Motor neuron (in vitro differentiated cells): ENCODE data around the gene ZFYVE21. TPM values are rescaled to one million over a fixed set of nuclear protein-coding genes. Genes with fewer than 3 reads are reported as not detected.

ENCODE experiments used
- ATAC-seq, 8 experiments: fragments of 200-7000 bp; cut with Tn5 transposase; replicated peaks in 6 of 8; 2 replicates each; pipeline ENCODE4 v1.8.0; 2021; ENCODE audit warnings: mild to moderate bottlenecking in 8 of 8, moderate library complexity in 8 of 8
- H3K27ac ChIP-seq, 2 donors: fragments of 250-450 bp; sonication (Bioruptor Pico); 2 replicates each; pipeline ENCODE4 v1.9.0; 2021; ENCODE audit warnings: antibody characterized with exemption in 2 of 2, mild to moderate bottlenecking in 2 of 2, moderate library complexity in 1 of 2
- H3K4me1 ChIP-seq, 2 donors: fragments of 250-450 bp; sonication (Bioruptor Pico); replicated peaks in 1 of 2; 2 replicates each; pipeline ENCODE4 v1.6.1; 2021; ENCODE audit warnings: antibody characterized with exemption in 2 of 2, mild to moderate bottlenecking in 2 of 2, moderate library complexity in 1 of 2
- H3K4me3 ChIP-seq, 5 donors: fragments of 250-450 bp; sonication (Bioruptor Pico); 2 replicates each; pipeline ENCODE4 v1.9.0; 2021; ENCODE audit warnings: antibody characterized with exemption in 5 of 5, mild to moderate bottlenecking in 5 of 5, moderate library complexity in 4 of 5
- WGBS, 10 experiments: fragments of 450-650 bp; shearing (Covaris generic); methylation state at CpG; one replicate each; pipeline ENCODE4 v1.0.0; 2022; 5-methylcytosine and 5-hydroxymethylcytosine counted together
- in situ Hi-C, 9 experiments: fragments of 400-800 bp; cut with MboI; loops; one replicate each; pipeline ENCODE4 v1.15.0; 2021; ENCODE audit warnings: low sequenced_read_pairs in 9 of 9, low pct_unique_long_range_greater_than_20kb in 2 of 9; ENCODE audit not compliant: unreplicated experiment in 9 of 9
- total RNA-seq, 8 experiments: library from RNA; unstranded; fragments of 300-600 nt; gene quantifications; 2 replicates each; pipeline versions ENCODE4 v1.2.3 to v1.2.4, GENCODE V29; 2022

Gene ZFYVE21
- total RNA-seq, 8 experiments from 2014 or later: 18.3 to 41.8 (median 29.6) TPM

DNA sequence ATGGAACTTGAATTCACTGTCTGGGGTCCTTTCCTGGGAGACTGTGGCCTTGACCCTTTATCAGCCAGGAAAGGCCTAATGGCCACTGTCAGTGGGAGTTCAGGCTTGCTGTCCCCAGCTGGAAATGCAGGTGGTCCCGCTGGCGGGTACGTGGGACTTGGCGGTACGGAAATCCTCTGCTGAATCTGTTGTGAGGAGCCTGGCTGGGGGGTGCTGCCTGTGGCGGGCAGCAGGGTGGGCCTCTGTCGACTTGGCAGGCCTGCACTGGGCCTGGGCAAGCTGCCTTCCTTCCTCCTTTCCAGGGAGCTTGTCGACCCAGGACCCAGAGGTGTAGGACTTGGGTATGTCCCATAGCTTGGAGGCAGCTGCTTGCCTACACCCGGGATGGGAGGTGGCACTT, 26.3 kb downstream of the ZFYVE21 start:
- WGBS, 10 experiments: 93 to 100% (median 95%) methylated on average over 3 to 5 of the region's 9 CpGs; no CpG with 5 or more reads in 7 of the 10 experiments
- no peaks in the 10 kb centered on the region for H3K4me1 ChIP-seq
- H3K27ac ChIP-seq: no peak overlapping the region
- in situ Hi-C loops: no loop called here
- no peak overlapping the region for H3K4me3 ChIP-seq
- no peak for ATAC-seq

DNA sequence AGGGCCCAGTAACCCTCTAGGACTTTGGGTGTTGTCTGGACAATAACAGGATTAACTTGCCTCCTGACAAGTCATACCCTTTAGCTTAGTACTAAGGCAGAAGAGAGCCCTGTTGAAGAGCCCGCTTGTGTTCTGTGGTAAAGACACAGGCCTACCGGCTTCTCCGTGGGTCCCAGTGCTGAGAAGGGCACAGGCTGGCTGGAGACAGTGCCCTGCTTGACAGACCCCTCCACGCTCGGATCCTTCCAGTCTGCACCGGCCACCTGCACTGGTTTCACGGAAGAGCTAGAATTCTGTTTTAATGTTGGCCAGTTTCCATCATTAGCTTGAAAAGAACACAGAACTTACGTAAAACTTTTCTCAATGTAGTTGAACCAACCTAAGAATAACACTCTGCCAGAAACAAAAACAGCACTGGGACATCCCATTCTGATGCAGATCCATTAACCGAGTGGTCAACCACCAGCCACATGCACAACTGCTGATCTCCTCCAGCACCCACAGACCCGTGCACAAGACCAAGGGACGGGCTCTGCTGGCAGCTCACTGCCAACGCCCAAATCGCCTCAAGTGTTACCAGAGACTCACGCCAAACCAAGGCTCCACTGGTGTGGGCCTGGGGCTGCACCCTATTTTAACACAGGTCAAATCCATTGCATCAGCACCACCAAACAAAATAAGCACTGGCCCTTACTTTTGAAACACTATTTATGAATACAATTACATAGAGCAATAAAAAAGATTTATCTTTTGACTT, 27.1 kb downstream of the ZFYVE21 start:
- Histone ChIP-seq H3K27ac (no peak overlapping the region), H3K4me3 (no peak overlapping the region), H3K4me1 (no peaks in the 10 kb centered on the region)
- 80 to 100% (median 90%) methylated on average over 3 to 12 of the region's 14 CpGs; no CpG with 5 or more reads in 2 of the 10 experiments for WGBS, 10 experiments
- in situ Hi-C loops: no loop called here
- no peak for ATAC-seq

DNA sequence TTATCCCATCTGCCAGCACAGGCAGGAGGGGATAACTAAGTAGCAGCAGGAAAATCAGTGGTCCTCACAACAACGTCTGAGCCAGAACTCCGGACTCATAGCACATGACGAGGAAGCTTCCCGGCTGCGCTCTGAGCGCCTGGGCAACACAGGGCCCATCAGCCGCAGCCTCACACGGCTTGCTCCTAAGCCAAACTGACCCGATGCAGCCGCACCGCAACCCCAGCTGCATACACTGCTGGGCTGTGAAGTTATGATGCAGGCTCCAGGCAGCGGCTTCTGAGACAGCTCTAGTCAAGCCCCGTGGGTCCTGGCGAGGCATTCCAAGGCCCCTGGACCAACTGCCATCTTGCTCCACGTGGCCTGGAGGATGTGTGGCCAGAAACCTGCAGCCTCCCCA, 28.1 kb downstream of the ZFYVE21 start:
- WGBS, 10 experiments: 0 to 100% (median 78%) methylated on average over 1 to 7 of the region's 15 CpGs; no CpG with 5 or more reads in 6 of the 10 experiments
- Histone ChIP-seq H3K4me3 (no peak overlapping the region), H3K27ac (no peak overlapping the region), H3K4me1 (no peaks in the 10 kb centered on the region)
- in situ Hi-C loops: no loop called here
- no peak for ATAC-seq

- WGBS, 10 experiments: 60 to 100% (median 89%) methylated on average over 1 to 6 of the region's 15 CpGs; no CpG with 5 or more reads in 3 of the 10 experiments
- H3K27ac ChIP-seq: no peak overlapping the region
Measured at GRCh38 chr14:103744621-103745395, 29.2 kb downstream of the ZFYVE21 start.

GRCh38 chr14:103745424-103745823, 29.8 kb downstream of the ZFYVE21 start:
- WGBS, 10 experiments: 33 to 92% (median 73%) methylated on average over 1 to 4 of the region's 5 CpGs; no CpG with 5 or more reads in 3 of the 10 experiments
- no peaks in the 10 kb centered on the region for H3K4me1 ChIP-seq
- in situ Hi-C loops: no loop called here
- no peak overlapping the region for H3K4me3 ChIP-seq
- H3K27ac ChIP-seq: no peak overlapping the region
- ATAC-seq: no peak

More at GRCh38 chr14:103744621-103745395, 29.2 kb downstream of the ZFYVE21 start:
- in situ Hi-C loops: no loop called here
- ATAC-seq: no peak
- Histone ChIP-seq H3K4me3 (no peak overlapping the region), H3K4me1 (no peaks in the 10 kb centered on the region)

GRCh38 chr14:103746701-103747100, 31.1 kb downstream of the ZFYVE21 start:
- in situ Hi-C loops: no loop called here
- ATAC-seq: peak in 1 of 8 experiments; percentile 67

DNA sequence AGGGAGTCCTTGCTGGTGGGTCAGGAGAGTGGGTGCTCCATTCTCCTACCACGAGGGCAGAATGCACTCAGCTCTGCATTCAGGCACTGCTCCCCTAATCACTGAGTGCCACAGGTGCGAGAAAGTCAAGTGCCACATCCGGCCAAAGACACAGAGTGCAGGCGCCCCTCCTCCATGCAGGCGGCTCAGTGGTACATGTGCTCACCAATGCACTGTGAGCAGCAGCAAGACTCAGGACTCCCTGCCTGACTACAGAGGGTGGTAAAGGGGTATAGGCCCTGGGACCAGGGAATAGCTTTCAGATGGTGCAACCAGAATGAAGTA, 32.9 kb downstream of the ZFYVE21 start:
- ATAC-seq: no peak
- Histone ChIP-seq H3K4me3 (no peak overlapping the region), H3K4me1 (no peaks in the 10 kb centered on the region), H3K27ac (no peak overlapping the region)
- 20 to 83% (median 70%) methylated on average over 1 to 3 of the region's 5 CpGs; no CpG with 5 or more reads in 6 of the 10 experiments for WGBS, 10 experiments
- in situ Hi-C loops: no loop called here

More at GRCh38 chr14:103746701-103747100, 31.1 kb downstream of the ZFYVE21 start:
- no peak overlapping the region for H3K4me3 ChIP-seq
- 20 to 100% (median 89%) methylated on average over 1 to 4 of the region's 10 CpGs; no CpG with 5 or more reads in 6 of the 10 experiments for WGBS, 10 experiments
- H3K4me1 ChIP-seq: no peaks in the 10 kb centered on the region
- H3K27ac ChIP-seq: no peak overlapping the region

DNA sequence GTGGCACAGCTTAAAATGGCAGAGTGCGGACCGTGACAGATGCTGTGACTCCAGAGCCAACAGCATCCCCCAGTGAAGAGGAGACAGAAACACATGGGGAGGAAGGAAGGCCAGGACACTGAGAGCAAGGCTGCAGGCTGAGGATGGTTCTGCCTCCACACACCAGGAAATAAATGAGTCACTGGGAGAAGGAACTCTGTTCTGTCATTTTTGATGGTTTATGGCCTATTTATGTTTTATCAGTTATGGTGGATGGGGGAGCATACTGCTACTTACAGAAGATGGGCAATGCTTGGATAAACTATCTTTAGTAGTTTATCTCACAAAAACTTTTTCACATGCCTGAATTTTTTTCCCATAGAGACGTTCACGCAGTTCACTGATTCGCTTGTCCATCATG, 33.8 kb downstream of the ZFYVE21 start:
- WGBS, 10 experiments: 80 to 100% (median 93%) methylated on average over 2 to 5 of the region's 5 CpGs; no CpG with 5 or more reads in 1 of the 10 experiments
- Histone ChIP-seq H3K27ac (no peak overlapping the region), H3K4me1 (no peaks in the 10 kb centered on the region), H3K4me3 (no peak overlapping the region)
- in situ Hi-C loops: no loop called here
- ATAC-seq: no peak

DNA sequence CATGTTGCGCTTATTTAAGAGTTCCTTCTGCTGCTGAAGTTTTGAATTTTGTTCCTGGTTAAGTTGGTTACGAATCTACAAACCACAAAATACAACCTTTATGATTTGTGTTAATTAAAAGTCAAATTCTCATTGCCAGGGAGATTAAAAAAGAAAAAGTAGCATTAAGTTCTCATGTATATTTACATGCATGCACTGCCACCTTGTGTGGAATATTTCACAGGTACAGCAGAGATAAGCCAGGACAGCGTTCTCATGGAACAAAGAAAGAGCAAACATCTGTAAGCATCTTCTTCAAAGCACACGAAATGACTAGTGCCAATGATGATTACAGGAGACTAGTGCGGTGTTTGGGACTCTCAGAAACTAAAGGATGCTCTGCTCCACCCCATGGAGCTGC, 34.2 kb downstream of the ZFYVE21 start:
- no peak for ATAC-seq
- 72 to 100% (median 89%) methylated on average over 1 to 5 of the region's 5 CpGs; no CpG with 5 or more reads in 1 of the 10 experiments for WGBS, 10 experiments
- in situ Hi-C loops: no loop called here

GRCh38 chr14:103753774-103754173, 38.2 kb downstream of the ZFYVE21 start:
- Histone ChIP-seq H3K4me1 (no peaks in the 10 kb centered on the region), H3K4me3 (no peak overlapping the region), H3K27ac (no peak overlapping the region)
- ATAC-seq: no peak
- in situ Hi-C loops: no loop called here
- 26 to 92% (median 63%) methylated on average over 1 to 7 of the region's 9 CpGs; no CpG with 5 or more reads in 3 of the 10 experiments for WGBS, 10 experiments

More for the DNA sequence above, 34.2 kb downstream of the ZFYVE21 start:
- Histone ChIP-seq H3K4me3 (no peak overlapping the region), H3K4me1 (no peaks in the 10 kb centered on the region), H3K27ac (no peak overlapping the region)

DNA sequence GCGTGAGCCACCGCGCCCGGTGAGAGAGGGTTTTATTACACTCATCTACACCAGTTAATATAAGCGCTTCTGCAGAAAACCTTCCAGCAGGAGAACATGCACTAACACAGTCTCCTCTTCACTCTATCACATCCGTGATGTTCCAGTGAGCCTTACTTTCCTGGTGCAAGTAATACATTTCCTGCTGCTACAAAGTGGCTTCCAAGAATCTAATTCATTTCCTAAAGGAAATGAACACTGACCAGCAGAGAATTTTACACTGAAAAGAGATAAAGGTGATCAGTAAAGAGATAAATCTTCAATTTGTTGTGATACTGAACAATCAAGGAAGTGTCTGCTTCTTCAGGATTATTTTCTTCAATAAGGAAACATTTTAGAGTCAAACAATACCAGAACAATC, 39.5 kb downstream of the ZFYVE21 start:
- no peak overlapping the region for H3K27ac ChIP-seq
- in situ Hi-C loops: no loop called here
- ATAC-seq: no peak
- H3K4me1 ChIP-seq: no peaks in the 10 kb centered on the region
- H3K4me3 ChIP-seq: no peak overlapping the region
- WGBS, 10 experiments: 100% methylated on average over 1 of the region's 6 CpGs; no CpG with 5 or more reads in 9 of the 10 experiments

DNA sequence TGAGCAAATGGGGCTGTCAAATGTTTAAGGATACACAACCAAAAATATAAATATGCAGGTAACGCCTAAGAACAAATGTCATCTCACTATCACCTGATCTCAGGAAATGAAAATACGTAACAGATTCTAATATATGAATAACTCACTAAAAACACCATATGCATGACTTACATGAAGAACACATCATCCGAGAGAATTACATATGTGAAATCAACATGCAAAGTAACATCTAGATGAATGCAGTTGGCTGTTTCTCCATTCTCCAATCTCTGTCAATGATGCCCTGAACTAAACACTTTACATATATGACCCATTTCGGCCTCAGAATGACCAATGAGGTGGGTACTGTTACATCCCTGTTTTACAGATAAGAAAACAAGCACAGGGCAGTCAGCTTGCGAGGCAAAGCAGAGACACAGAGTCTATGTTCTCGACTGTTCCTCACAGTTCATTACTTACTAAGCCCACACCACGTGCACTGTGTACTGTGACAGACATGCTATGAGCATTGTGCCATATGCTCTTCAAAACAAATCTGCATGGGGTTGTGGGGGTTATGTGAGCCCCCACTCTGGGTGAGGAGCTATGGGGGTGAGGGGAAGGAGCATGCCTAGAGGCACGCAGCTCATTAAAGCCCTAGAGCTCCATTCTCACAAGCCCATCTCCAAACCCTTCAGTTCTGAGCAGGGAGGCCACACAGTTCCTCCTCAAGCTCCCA, 42.6 kb downstream of the ZFYVE21 start:
- WGBS, 10 experiments: 20 to 100% (median 67%) methylated on average over 1 to 8 of the region's 8 CpGs; no CpG with 5 or more reads in 1 of the 10 experiments
- ATAC-seq: peak in 4 of 8 experiments; percentile 43 to 89 (median 80)
- in situ Hi-C loops: no loop called here
- H3K4me3 ChIP-seq: no peak overlapping the region
- no peaks in the 10 kb centered on the region for H3K4me1 ChIP-seq
- no peak overlapping the region for H3K27ac ChIP-seq

GRCh38 chr14:103762036-103762435, 46.4 kb downstream of the ZFYVE21 start:
- in situ Hi-C loops: no loop called here
- Histone ChIP-seq H3K4me1 (no peaks in the 10 kb centered on the region), H3K4me3 (no peak overlapping the region), H3K27ac (no peak overlapping the region)
- ATAC-seq: no peak
- WGBS, 10 experiments: 0 to 80% (median 55%) methylated on average over 1 of the region's 1 CpG; no CpG with 5 or more reads in 4 of the 10 experiments
